GM12878 (cell line): ENCODE measurements around the gene TEX22. TPM values are rescaled to one million over a fixed set of nuclear protein-coding genes. Genes with fewer than 3 reads are reported as not detected.

ENCODE experiments used
- ATAC-seq: fragments of 200-7000 bp; cut with Tn5 transposase; 3 replicates; pipeline ENCODE4 v1.9.1; 2020; ENCODE audit warnings: mild to moderate bottlenecking, moderate library complexity
- BruUV-seq: library from RNA; stranded (reverse); fragments of 400-500 nt; replicated peaks from 2 replicates; lab custom pipeline; 2021; lab: Mats Ljungman, UMichigan
- CTCF ChIA-PET: fragments of 300-600 bp; sonication (Branson Sonifier 250); formaldehyde crosslinking; extraction: SDS; loops from one replicate; lab custom pipeline; 2021; ENCODE audit warnings: inconsistent platforms; lab: Yijun Ruan, JAX
- POLR2A ChIA-PET: fragments of 350-600 bp; formaldehyde crosslinking; extraction: SDS; loops from one replicate; lab custom pipeline; 2021; ENCODE audit warnings: inconsistent platforms; lab: Charles Lee
- RAD21 ChIA-PET: fragments of 300-600 bp; sonication (Branson Sonifier 250); formaldehyde crosslinking; loops from one replicate; lab custom pipeline; 2023; ENCODE audit warnings: antibody characterized with exemption; ENCODE audit not compliant: unreplicated experiment; lab: Charles Lee
- SMC1A ChIA-PET: fragments of 300-600 bp; sonication (Branson Sonifier 250); formaldehyde crosslinking; loops from one replicate; lab custom pipeline; 2023; ENCODE audit not compliant: unreplicated experiment, uncharacterized antibody; lab: Charles Lee
- DNase-seq: peaks from one replicate; pipeline ENCODE4 v3.0.0-alpha.2; 2011; ENCODE audit warnings: low read depth, low spot score
- FAIRE-seq: peaks from 3 replicates; lab custom pipeline; 2011; peaks lifted over from hg19 to GRCh38; lab: Jason Lieb, UNC
- H2AFZ ChIP-seq: 2 replicates; pipeline ENCODE4 v1.6.0; 2011; ENCODE audit warnings: low read depth, low read length, control low read depth; ENCODE audit not compliant: control insufficient read depth
- H3K27ac ChIP-seq: 2 replicates; pipeline ENCODE4 v1.5.1; 2011; ENCODE audit warnings: control low read depth; ENCODE audit not compliant: control insufficient read depth, insufficient read depth
- H3K27me3 ChIP-seq, 2 experiments: replicated peaks in 1 of 2; 2 replicates each; pipeline versions ENCODE4 v1.6.0 to v1.6.1; 2011; ENCODE audit warnings: low read length in 1 of 2; ENCODE audit not compliant: control insufficient read depth in 2 of 2, insufficient read depth in 2 of 2
- H3K36me3 ChIP-seq, 2 experiments: 2 replicates each; pipeline ENCODE4 v1.5.1; 2011; ENCODE audit warnings: low read length in 1 of 2; ENCODE audit not compliant: control insufficient read depth in 2 of 2, insufficient read depth in 2 of 2
- H3K4me1 ChIP-seq: 2 replicates; pipeline ENCODE4 v1.6.1; 2011; ENCODE audit warnings: mild to moderate bottlenecking, low read length, moderate library complexity, mixed read lengths; ENCODE audit not compliant: control insufficient read depth, insufficient read depth
- H3K4me2 ChIP-seq: 2 replicates; pipeline ENCODE4 v1.6.0; 2011; ENCODE audit warnings: control low read depth; ENCODE audit not compliant: control insufficient read depth, insufficient read depth
- H3K4me3 ChIP-seq: fragments of 200-600 bp; sonication (generic); 2 replicates; pipeline ENCODE4 v1.5.1; 2016
- H3K79me2 ChIP-seq: 2 replicates; pipeline ENCODE4 v1.6.0; 2011; ENCODE audit warnings: low read length; ENCODE audit not compliant: control insufficient read depth, insufficient read depth
- H3K9ac ChIP-seq: 2 replicates; pipeline ENCODE4 v1.8.0; 2011; ENCODE audit warnings: low read length, control low read depth, mixed read lengths; ENCODE audit not compliant: control insufficient read depth, insufficient read depth
- H3K9me3 ChIP-seq: replicated peaks from 3 replicates; pipeline ENCODE4 v1.5.1; 2011; ENCODE audit warnings: mild to moderate bottlenecking, low read length; ENCODE audit not compliant: control insufficient read depth, insufficient read depth
- H4K20me1 ChIP-seq: 2 replicates; pipeline ENCODE4 v1.6.0; 2011; ENCODE audit not compliant: control insufficient read depth, insufficient read depth
- EED ChIP-seq: sonication (generic); IDR thresholded peaks from 2 replicates; pipeline ENCODE4 v1.6.1; 2016; ENCODE audit warnings: antibody characterized with exemption, low read depth
- HCFC1 ChIP-seq: fragments of 150-350 bp; IDR thresholded peaks from 2 replicates; pipeline ENCODE4 v1.6.1; 2014; ENCODE audit warnings: low read length
- HDAC6 ChIP-seq: fragments of 200-600 bp; sonication (generic); IDR thresholded peaks from one replicate; pipeline ENCODE4 v1.8.0; 2017; ENCODE audit warnings: antibody characterized with exemption; ENCODE audit not compliant: unreplicated experiment
- HDGF ChIP-seq: fragments of 450-650 bp; IDR thresholded peaks from 2 replicates; pipeline ENCODE4 v1.6.1; 2016; ENCODE audit warnings: antibody characterized with exemption
- MXI1 ChIP-seq: fragments of 150-350 bp; IDR thresholded peaks from 2 replicates; pipeline ENCODE4 v1.6.1; 2011; ENCODE audit warnings: low read depth, mild to moderate bottlenecking, inconsistent platforms, low read length, improper control_type of control experiment
- NFXL1 ChIP-seq: fragments of 450-650 bp; IDR thresholded peaks from 2 replicates; pipeline ENCODE4 v1.6.1; 2017; ENCODE audit warnings: antibody characterized with exemption, mild to moderate bottlenecking, borderline replicate concordance
- NFYB ChIP-seq: IDR thresholded peaks from 2 replicates; pipeline ENCODE4 v1.6.1; 2011; ENCODE audit warnings: low read depth, mild to moderate bottlenecking, low read length, improper control_type of control experiment, moderate library complexity; ENCODE audit not compliant: insufficient read depth
- POLR2A ChIP-seq: IDR thresholded peaks from 2 replicates; pipeline ENCODE4 v1.6.1; 2011; ENCODE audit warnings: low read depth, mild to moderate bottlenecking, low read length
- RAD21 ChIP-seq: IDR thresholded peaks from 2 replicates; pipeline ENCODE4 v1.6.1; 2011; ENCODE audit warnings: mild to moderate bottlenecking, low read depth, low read length, moderate library complexity; ENCODE audit not compliant: insufficient read depth
- SIX5 ChIP-seq: IDR thresholded peaks from 2 replicates; pipeline ENCODE4 v1.6.1; 2011; ENCODE audit warnings: mild to moderate bottlenecking, low read depth, low read length, moderate library complexity; ENCODE audit not compliant: severe bottlenecking
- SMC3 ChIP-seq: IDR thresholded peaks from 2 replicates; pipeline ENCODE4 v1.6.1; 2011; ENCODE audit warnings: low read length, improper control_type of control experiment, borderline replicate concordance
- STAT1 ChIP-seq: fragments of 450-650 bp; conservative IDR thresholded peaks from 2 replicates; pipeline ENCODE4 v1.6.1; 2014; ENCODE audit warnings: antibody characterized with exemption, mild to moderate bottlenecking
- ZNF24 ChIP-seq: fragments of 450-650 bp; IDR thresholded peaks from 2 replicates; pipeline ENCODE4 v1.6.1; 2017; ENCODE audit warnings: antibody characterized with exemption, mild to moderate bottlenecking
- ZSCAN29 ChIP-seq: fragments of 450-650 bp; IDR thresholded peaks from 2 replicates; pipeline ENCODE4 v1.6.1; 2017; ENCODE audit warnings: mild to moderate bottlenecking, moderate library complexity
- WGBS: methylation state at CpG from one replicate; pipeline ENCODE4 v1.1.6; 2016; ENCODE audit warnings: low lambda C conversion rate; ENCODE audit not compliant: insufficient replicate concordance, insufficient coverage; ENCODE audit errors: missing lambda C conversion rate; 5-methylcytosine and 5-hydroxymethylcytosine counted together
- in situ Hi-C: fragments of 300-500 bp; cut with MboI; formaldehyde crosslinking; loops from 9 replicates; pipeline ENCODE4 v1.14.3; 2018; ENCODE audit warnings: mixed read lengths
- intact Hi-C: fragments of 100-400 bp; cut with micrococcal nuclease; formaldehyde crosslinking; loops from one replicate; pipeline ENCODE4 v1.14.2; 2022; ENCODE audit not compliant: unreplicated experiment
- polyA plus RNA-seq, 11 experiments: library from polyadenylated mRNA; depleted of rRNA in 4 of 11; unstranded in 6 of 11; stranded (reverse) in 5 of 11; fragments of >200 nt; fragmentation: Nextera tagmentation in 4 of 11; fragmentation: Illumina TruSeq in 1 of 11; extraction: Ambion mirVana in 4 of 11; extraction: Trizol in 1 of 11; gene quantifications; 1 replicate in 1 of 11; 2 replicates in 10 of 11; pipeline versions ENCODE4 v1.2.1 to v1.2.3, GENCODE V29; 2011 to 2016; ENCODE audit warnings: inconsistent platforms in 2 of 11, missing spikeins in 2 of 11, low read depth in 1 of 11
- total RNA-seq, 4 experiments: library from RNA; depleted of rRNA in 3 of 4; stranded (reverse); fragments of >200 nt in 3 of 4; fragmentation: Illumina TruSeq in 1 of 4; extraction: Trizol in 1 of 4; gene quantifications; 2 replicates each; pipeline versions ENCODE4 v1.2.1 to v1.2.3, GENCODE V29; 2013 to 2021
- TF ChIP-seq, protein P1 (sequence below): fragments of 450-650 bp; IDR thresholded peaks from 2 replicates; pipeline ENCODE4 v1.6.1; 2017; ENCODE audit warnings: mild to moderate bottlenecking, moderate library complexity
- TF ChIP-seq, protein P2 (sequence below), 3 experiments: IDR thresholded peaks in 2 of 3; conservative IDR thresholded peaks in 1 of 3; 2 replicates each; pipeline ENCODE4 v1.5.1; 2011; ENCODE audit warnings: low read depth in 3 of 3, low read length in 3 of 3, mild to moderate bottlenecking in 3 of 3, control low read depth in 2 of 3, moderate library complexity in 2 of 3, inconsistent platforms in 1 of 3, mixed read lengths in 1 of 3; ENCODE audit not compliant: control insufficient read depth in 2 of 3, insufficient read depth in 1 of 3; ENCODE audit errors: extremely low read depth in 1 of 3
- TF ChIP-seq, protein P3 (sequence below): fragments of 450-650 bp; formaldehyde crosslinking; IDR thresholded peaks from 2 replicates; pipeline ENCODE4 v1.4.0; 2022; ENCODE audit warnings: mild to moderate bottlenecking, moderate library complexity

Gene TEX22
- total and polyA plus RNA-seq, 10 of the 15 experiments (the other 5 are each of a cell fraction or from before 2014, with no cell fraction given): 0.02 to 4.0 (median 0.63) TPM; not detected in 1

DNA sequence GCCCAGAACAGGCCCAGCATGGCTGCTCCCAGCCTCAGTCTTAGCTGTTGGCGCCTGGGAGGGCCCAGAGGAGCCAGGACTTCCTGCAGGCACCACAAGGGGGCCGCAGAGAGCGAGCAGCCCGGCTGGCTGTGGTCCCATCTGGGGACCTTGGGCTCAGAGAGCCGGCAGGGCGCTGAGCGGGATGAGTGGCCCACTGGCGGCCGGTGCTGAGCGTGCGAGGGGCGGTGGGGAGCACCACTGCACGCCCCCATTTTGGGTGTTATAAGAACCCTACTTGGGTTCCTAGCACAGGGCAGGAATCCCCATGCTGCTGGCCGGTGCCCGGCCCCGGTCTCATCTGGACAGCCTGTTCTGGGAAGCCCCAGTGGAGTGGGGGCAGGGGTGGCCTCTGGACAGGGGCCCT lies 50.4 kb downstream of the TEX22 start:
- ChIA-PET CTCF (interaction anchor here (0.7 kb wide), 1 partner anchor 58 kb away, joined by 3 read pairs; no protein-coding TSS in a partner anchor), SMC1A (no interaction called here), RAD21 (interaction anchor here (1.0 kb wide), 1 partner anchor 41 kb away, joined by 4 read pairs; no protein-coding TSS in a partner anchor), POLR2A (no interaction called here)
- peaks cover 0 to 27% of the 10 kb centered on the region in 2 experiments; a peak in 3 of 4 replicates for H3K36me3 ChIP-seq
- WGBS: 61% methylated on average over 16 of the region's 16 CpGs
- H4K20me1 ChIP-seq: no peaks in the 10 kb centered on the region
- no peak for DNase-seq
- intact Hi-C loops (loop anchor here (1.0 kb wide), 1 partner anchor 41 kb away; no protein-coding TSS in a partner anchor), in situ Hi-C loops (no loop called here)
- no peaks in the 10 kb centered on the region for H3K4me1 ChIP-seq
- H3K4me2 ChIP-seq: no peak overlapping the region
- H3K27ac ChIP-seq: no peak overlapping the region
- ATAC-seq: peak; percentile 98
- no peak overlapping the region for H3K4me3 ChIP-seq
- H3K79me2 ChIP-seq: no peaks in the 10 kb centered on the region
- H3K9me3 ChIP-seq: no peaks in the 10 kb centered on the region
- BruUV-seq: no TSS peak
- no peak for FAIRE-seq
- H3K9ac ChIP-seq: no peak overlapping the region
- no peaks in the 10 kb centered on the region for H3K27me3 ChIP-seq
- no peak overlapping the region for H2AFZ ChIP-seq
- TF ChIP-seq EED: no peak
- no peak for TF ChIP-seq NFXL1
- peak; percentile 49 for TF ChIP-seq RAD21
- no peak for TF ChIP-seq ZNF24
- TF ChIP-seq NFYB: no peak
- no peak for TF ChIP-seq POLR2A
- no peak for TF ChIP-seq HDGF
- TF ChIP-seq SIX5: no peak
- TF ChIP-seq, protein P1, sequence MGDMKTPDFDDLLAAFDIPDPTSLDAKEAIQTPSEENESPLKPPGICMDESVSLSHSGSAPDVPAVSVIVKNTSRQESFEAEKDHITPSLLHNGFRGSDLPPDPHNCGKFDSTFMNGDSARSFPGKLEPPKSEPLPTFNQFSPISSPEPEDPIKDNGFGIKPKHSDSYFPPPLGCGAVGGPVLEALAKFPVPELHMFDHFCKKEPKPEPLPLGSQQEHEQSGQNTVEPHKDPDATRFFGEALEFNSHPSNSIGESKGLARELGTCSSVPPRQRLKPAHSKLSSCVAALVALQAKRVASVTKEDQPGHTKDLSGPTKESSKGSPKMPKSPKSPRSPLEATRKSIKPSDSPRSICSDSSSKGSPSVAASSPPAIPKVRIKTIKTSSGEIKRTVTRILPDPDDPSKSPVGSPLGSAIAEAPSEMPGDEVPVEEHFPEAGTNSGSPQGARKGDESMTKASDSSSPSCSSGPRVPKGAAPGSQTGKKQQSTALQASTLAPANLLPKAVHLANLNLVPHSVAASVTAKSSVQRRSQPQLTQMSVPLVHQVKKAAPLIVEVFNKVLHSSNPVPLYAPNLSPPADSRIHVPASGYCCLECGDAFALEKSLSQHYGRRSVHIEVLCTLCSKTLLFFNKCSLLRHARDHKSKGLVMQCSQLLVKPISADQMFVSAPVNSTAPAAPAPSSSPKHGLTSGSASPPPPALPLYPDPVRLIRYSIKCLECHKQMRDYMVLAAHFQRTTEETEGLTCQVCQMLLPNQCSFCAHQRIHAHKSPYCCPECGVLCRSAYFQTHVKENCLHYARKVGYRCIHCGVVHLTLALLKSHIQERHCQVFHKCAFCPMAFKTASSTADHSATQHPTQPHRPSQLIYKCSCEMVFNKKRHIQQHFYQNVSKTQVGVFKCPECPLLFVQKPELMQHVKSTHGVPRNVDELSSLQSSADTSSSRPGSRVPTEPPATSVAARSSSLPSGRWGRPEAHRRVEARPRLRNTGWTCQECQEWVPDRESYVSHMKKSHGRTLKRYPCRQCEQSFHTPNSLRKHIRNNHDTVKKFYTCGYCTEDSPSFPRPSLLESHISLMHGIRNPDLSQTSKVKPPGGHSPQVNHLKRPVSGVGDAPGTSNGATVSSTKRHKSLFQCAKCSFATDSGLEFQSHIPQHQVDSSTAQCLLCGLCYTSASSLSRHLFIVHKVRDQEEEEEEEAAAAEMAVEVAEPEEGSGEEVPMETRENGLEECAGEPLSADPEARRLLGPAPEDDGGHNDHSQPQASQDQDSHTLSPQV: no peak
- TF ChIP-seq HDAC6: no peak
- no peak for TF ChIP-seq MXI1
- TF ChIP-seq STAT1: no peak
- TF ChIP-seq, protein P2, sequence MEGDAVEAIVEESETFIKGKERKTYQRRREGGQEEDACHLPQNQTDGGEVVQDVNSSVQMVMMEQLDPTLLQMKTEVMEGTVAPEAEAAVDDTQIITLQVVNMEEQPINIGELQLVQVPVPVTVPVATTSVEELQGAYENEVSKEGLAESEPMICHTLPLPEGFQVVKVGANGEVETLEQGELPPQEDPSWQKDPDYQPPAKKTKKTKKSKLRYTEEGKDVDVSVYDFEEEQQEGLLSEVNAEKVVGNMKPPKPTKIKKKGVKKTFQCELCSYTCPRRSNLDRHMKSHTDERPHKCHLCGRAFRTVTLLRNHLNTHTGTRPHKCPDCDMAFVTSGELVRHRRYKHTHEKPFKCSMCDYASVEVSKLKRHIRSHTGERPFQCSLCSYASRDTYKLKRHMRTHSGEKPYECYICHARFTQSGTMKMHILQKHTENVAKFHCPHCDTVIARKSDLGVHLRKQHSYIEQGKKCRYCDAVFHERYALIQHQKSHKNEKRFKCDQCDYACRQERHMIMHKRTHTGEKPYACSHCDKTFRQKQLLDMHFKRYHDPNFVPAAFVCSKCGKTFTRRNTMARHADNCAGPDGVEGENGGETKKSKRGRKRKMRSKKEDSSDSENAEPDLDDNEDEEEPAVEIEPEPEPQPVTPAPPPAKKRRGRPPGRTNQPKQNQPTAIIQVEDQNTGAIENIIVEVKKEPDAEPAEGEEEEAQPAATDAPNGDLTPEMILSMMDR (IDR thresholded peaks at IDR 0.05 in 2 of 3, conservative IDR thresholded peaks at IDR 0.05 in 1 of 3; ENCODE audit: control insufficient read depth in 2 of 3, extremely low read depth in 1 of 3, insufficient read depth in 1 of 3, low read depth in 3 of 3, low read length in 3 of 3): peak; percentile 56 to 80 (median 62)
- TF ChIP-seq, protein P3, sequence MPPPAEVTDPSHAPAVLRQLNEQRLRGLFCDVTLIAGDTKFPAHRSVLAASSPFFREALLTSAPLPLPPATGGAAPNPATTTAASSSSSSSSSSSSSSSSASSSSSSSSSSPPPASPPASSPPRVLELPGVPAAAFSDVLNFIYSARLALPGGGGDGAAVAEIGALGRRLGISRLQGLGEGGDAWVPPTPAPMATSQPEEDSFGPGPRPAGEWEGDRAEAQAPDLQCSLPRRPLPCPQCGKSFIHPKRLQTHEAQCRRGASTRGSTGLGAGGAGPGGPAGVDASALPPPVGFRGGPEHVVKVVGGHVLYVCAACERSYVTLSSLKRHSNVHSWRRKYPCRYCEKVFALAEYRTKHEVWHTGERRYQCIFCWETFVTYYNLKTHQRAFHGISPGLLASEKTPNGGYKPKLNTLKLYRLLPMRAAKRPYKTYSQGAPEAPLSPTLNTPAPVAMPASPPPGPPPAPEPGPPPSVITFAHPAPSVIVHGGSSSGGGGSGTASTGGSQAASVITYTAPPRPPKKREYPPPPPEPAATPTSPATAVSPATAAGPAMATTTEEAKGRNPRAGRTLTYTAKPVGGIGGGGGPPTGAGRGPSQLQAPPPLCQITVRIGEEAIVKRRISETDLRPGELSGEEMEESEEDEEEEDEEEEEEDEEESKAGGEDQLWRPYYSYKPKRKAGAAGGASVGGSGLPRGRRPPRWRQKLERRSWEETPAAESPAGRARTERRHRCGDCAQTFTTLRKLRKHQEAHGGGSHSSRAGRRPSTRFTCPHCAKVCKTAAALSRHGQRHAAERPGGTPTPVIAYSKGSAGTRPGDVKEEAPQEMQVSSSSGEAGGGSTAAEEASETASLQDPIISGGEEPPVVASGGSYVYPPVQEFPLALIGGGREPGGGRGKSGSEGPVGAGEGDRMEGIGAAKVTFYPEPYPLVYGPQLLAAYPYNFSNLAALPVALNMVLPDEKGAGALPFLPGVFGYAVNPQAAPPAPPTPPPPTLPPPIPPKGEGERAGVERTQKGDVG (CRISPR knock-in tag): no peak
- TF ChIP-seq ZSCAN29: no peak
- TF ChIP-seq HCFC1: no peak
- TF ChIP-seq SMC3: peak; percentile 50; the same call in 1 of the 2 replicates
